KOPT-K1 (cell line): Measurements from ENCODE around the gene CCNYL1.
"Not testable (repeated sequence)": the region's sequence is repeated elsewhere in the genome, so short reads cannot be mapped to it uniquely, and the experiment has no call there.

Experiments
- H3K27ac ChIP-seq: fragments of 200-600 bp; sonication (generic); 2 replicates; pipeline ENCODE4 v1.5.1; 2016; ENCODE audit warnings: antibody characterized with exemption, mild to moderate bottlenecking, low read depth, low read length; ENCODE audit not compliant: poor library complexity, severe bottlenecking
- H3K36me3 ChIP-seq: fragments of 200-600 bp; sonication (generic); 2 replicates; pipeline ENCODE4 v1.5.1; 2017; ENCODE audit warnings: antibody characterized with exemption, mild to moderate bottlenecking, low read length, moderate library complexity; ENCODE audit not compliant: insufficient read depth
- H3K9me3 ChIP-seq: fragments of 200-600 bp; sonication (generic); 2 replicates; pipeline ENCODE4 v1.5.1; 2017; ENCODE audit warnings: antibody characterized with exemption, low read length, mild to moderate bottlenecking; ENCODE audit not compliant: insufficient read depth, poor library complexity, severe bottlenecking

Gene CCNYL1

DNA sequence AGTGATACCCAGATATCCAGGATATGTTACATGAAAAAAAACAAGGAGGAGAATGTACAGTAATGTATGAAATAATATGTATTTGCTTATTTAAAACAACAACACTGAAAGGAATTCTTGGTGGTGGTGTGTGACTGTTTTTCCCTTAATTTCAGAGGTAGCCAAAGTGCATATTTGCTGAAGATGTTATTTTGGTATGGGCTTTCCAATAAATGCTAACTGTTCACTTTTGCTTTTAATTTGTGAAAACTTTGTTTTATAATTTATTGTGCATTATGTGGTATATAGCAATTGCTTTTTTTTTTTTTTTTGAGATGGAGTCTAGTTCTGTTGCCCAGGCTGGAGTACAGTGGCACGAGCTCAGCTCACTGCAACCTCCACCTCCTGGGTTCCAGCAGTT is 7.6 kb downstream of the CCNYL1 start:
- H3K36me3 ChIP-seq = no peaks in the 10 kb centered on the region
- H3K27ac ChIP-seq = no peak overlapping the region
- no peaks in the 10 kb centered on the region for H3K9me3 ChIP-seq

DNA sequence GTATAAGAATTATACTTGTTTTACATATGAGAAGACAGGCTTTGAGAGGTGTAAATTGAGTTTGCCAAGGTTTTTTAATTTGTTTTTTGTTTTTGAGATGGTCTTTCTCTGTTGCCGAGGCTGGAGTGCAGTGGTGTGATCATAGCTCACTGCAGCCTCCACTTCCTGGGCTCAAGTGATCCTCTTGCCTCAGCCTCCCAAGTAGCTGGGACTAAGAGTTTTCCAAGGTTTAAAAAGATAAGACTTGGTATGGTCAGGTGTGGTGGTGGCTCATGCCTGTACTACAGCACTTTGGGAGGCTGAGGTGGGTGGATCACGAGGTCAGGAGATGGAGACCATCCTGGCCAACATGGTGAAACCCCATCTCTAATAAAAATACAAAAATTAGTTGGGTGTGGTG is 8.2 kb downstream of the CCNYL1 start:
- H3K27ac ChIP-seq, H3K36me3 ChIP-seq, H3K9me3 ChIP-seq: not testable (repeated sequence)

DNA sequence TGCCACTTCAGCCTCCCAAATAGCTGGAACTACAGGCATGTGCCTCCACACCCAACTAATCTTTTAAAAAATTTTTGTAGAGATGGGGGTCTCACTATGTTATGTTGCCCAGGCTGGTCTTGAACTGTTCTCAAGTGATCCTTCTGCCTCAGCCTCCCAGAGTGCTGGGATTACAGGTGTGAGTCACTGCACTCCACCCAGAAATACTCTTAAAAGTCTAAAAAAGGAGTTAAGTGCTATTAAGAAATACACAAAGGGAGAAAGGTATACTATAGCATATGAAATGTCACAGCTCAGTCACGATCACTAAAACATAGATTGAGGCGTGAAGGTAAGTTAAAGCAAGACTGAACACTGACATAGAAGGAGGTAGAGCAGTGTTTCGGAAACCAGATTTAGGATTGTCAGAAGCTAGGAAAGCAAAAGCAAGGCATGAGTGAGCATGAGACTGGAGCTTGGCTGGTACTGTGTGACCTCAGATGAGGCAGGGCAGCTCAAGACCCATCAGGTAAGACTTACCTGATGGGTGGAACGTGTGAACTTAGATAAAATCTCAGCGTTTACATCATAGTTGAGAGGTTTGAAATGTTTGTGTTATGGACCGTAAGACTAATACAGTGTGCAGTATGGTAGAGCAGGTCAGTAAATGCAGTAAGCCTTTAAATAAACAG is 9.2 kb downstream of the CCNYL1 start:
- no peaks in the 10 kb centered on the region for H3K9me3 ChIP-seq
- H3K27ac ChIP-seq = no peak overlapping the region
- H3K36me3 ChIP-seq = no peaks in the 10 kb centered on the region

DNA sequence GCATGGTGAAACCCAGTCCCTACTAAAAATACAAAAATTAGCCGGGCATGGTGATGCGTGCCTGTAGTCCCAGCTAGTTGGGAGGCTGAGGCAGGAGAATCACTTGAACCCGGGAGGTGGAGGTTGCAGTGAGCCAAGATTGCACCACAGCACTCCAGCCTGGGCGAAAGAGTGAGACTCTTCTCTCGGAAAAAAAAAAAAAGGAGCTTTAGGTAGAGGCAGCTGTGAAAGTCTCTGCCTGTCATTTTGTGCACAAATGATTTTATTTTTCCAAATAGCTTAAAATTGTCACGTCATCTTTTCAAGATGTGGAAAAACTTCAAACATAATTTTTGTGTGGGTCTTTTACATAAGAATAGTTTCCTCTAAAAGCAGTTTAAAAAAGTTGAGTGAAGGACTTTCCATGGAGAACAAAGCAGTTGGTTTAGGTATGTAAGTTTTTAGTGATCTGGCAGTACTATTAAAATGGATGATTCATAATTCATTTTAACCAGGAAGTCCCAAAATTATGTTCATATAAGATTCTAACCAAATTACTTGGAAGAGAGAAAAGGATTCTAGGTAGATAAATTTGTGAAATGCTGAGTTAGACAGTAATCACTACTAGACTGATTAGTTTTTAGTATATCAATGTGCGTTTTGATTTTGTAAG is 11.5 kb downstream of the CCNYL1 start:
- no peaks in the 10 kb centered on the region for H3K9me3 ChIP-seq
- H3K27ac ChIP-seq = no peak overlapping the region
- no peaks in the 10 kb centered on the region for H3K36me3 ChIP-seq

DNA sequence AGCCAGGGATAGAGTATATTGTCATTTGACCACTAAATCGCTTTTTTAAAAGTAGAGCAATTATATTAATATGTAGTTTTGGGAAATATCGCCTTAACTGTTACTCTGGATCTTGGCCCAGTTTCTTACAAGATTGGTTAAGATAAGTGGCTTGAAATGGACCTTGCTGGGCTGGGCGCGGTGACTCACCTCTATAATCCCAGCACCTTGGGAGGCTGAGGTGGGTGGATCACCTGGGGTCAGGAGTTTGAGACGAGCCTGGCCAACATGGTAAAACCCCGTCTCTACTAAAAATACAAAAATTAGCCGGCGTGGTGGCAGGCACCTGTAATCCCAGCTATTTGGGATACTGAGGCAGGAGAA is 12.0 kb downstream of the CCNYL1 start:
- not testable (repeated sequence) for H3K36me3 ChIP-seq, H3K9me3 ChIP-seq, H3K27ac ChIP-seq

DNA sequence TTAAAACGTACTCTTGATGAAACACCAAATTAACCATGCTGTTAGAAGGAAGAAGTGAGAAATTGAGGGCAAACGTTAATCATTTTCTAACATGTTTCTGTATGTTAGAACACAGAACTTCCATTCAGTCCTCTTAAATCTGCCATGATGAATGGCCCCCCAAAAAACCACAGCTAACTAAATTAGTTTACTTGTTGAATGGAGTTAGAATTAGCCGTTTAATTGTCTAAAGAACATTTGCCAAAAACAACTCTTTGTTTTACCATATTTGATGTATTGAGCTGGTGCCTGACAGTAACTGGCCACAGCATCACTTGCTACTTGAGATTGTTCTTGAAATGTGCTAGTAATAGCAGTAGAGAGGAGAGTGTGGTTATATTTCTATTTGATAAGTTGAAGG is 12.7 kb downstream of the CCNYL1 start:
- Histone ChIP-seq H3K27ac (no peak overlapping the region), H3K36me3 (no peaks in the 10 kb centered on the region), H3K9me3 (no peaks in the 10 kb centered on the region)

DNA sequence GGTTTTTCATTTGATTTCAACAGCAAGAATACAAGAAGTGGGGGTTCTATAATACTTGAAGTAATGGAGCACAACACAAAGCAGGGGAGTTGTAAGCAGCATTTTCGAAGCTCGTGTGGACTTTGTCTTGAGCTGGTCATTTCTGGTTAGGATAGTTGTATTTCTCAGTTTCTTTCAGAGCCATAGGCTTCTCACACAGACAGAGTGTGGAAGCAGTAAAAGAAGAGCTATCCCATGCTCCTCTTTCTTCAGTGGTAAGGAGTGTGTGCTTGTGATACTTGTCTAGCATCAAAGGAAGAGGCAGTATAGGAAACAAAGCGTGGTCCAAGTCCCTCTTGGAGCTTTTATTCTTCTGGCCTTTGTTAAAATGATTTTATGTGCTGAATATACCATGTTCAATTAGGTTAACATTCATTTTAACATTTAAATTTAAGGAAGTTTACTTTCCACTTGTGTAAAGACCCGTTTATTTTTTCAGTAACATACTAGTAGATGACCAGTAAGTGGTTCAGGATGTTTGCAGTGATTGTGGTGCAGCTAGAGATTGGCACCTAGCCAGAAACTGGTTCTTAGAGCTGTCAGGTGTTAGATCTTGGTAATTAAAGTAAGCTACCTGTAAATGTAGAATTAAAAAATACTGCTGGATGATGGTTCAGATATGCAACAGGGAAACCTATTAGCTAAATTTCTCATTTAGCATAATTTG is 14.6 kb downstream of the CCNYL1 start:
- Histone ChIP-seq H3K36me3 (peaks cover 8% of the 10 kb centered on the region), H3K9me3 (no peaks in the 10 kb centered on the region), H3K27ac (no peak overlapping the region)

DNA sequence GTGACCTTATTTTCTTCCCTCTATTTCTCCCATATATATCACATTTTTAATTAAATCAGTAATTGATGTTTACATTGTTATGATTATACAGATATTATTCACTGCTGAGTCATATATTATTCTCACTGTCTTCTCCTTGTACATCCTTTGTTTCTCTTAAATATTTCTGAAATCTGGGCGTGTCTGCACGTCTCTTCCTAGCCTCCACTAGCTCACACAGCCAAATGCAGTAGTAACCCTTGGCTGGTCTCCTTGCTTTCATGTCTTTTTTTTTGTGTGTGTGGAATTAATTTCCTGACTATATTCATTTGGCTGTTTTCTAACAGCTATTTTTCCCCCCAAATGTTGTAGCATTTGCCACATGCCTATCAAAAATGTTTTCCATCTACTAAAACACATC is 15.8 kb downstream of the CCNYL1 start:
- Histone ChIP-seq H3K9me3 (no peaks in the 10 kb centered on the region), H3K27ac (no peak overlapping the region), H3K36me3 (peaks cover 8% of the 10 kb centered on the region)

DNA sequence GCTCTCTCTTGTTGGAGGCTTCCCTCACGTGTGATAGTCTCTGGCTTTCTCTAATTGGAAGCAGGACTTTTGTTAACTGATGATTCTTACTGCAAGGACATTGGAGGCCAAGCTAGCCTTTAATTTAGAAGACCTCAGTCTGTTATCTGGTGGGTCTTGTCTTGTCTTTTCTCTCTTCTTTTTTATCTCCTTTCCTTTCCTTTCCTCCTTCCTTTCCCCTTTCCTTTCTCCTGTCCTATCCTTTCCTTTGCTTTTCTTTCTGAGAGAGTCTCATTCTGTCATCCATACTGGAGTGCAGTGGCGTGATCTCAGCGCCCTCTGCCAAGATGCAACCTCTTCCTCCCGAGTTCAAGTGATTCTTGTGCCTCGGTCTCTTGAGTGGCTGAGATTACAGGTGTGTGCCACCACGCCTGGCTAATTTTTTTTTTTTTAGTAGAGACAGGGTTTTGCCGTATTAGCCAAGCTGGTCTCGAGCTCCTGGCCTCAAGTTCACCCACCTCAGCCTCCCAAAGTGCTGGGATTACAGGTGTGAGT is 18.1 kb downstream of the CCNYL1 start:
- H3K36me3 ChIP-seq = peaks cover 17% of the 10 kb centered on the region
- H3K27ac ChIP-seq = no peak overlapping the region

DNA sequence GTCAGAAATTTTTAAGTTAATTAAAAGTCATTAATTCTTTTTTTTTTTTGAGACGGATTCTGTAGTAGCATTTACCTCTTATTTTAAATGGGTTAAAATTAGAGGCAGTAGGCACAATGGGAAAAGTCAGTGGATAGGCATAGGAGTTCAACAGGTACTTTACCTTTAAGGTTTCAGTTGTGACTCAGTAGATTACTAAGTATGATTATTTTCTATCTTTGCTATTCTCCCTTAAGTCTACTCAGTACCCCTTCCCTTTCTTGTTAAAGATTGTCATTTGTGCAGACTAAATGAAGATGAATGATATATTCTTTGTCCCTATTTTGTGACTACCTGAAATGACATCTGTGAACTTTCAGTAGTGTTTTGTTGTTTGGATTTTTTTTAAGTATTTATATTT is 19.7 kb downstream of the CCNYL1 start:
- peaks cover 17% of the 10 kb centered on the region for H3K36me3 ChIP-seq

More for the DNA sequence above, 18.1 kb downstream of the CCNYL1 start:
- no peaks in the 10 kb centered on the region for H3K9me3 ChIP-seq

DNA sequence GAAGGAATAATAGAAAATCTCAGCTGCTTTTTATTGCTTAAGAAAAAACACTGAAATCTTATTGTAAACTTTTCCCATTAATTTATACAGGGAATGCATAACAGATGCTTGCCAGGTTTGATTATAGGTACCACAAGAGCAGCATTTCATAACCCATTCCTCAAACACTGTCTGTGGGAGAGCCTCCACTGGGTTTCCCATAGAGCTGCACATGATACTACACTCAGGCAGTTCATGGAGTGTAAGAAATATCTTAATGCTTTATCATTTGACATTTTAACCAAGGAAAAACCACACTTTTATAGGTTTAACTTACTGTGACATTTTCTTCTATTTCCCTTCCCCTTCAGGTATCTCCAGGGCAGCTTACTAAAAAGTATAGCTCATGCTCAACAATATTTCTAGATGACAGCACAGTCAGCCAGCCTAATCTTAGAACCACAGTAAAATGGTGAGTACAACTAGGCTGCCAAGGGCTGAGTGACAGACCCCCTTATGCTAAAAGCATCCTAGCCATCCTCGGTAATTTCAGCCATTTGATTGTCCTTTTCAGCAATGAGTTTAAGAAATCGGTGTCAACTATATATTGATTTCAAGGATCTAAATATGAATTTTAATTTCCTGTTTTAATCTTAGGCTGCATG is 22.3 kb downstream of the CCNYL1 start:
- Histone ChIP-seq H3K36me3 (peaks cover 17% of the 10 kb centered on the region), H3K9me3 (no peaks in the 10 kb centered on the region), H3K27ac (no peak overlapping the region)

More for the DNA sequence above, 19.7 kb downstream of the CCNYL1 start:
- H3K27ac ChIP-seq = no peak overlapping the region
- H3K9me3 ChIP-seq = no peaks in the 10 kb centered on the region

DNA sequence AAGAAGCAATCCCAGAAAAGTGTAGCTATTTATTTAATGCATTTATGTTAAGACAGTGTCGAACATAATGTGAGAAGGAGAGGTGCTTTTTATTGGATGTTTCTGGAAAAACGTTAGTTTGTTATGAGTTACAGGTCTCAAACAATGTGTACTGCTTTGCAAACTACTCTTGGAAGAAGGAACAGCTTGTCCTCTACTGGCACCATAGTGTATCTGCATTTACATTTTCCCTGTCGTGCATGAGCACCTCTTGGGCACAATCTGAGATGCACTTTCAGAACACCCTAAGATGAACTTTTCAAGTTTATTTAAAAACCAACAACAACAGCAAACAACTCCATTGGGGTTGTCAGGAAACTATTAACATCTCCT is 22.8 kb downstream of the CCNYL1 start:
- Histone ChIP-seq H3K9me3 (no peaks in the 10 kb centered on the region), H3K36me3 (peaks cover 17% of the 10 kb centered on the region), H3K27ac (no peak overlapping the region)

DNA sequence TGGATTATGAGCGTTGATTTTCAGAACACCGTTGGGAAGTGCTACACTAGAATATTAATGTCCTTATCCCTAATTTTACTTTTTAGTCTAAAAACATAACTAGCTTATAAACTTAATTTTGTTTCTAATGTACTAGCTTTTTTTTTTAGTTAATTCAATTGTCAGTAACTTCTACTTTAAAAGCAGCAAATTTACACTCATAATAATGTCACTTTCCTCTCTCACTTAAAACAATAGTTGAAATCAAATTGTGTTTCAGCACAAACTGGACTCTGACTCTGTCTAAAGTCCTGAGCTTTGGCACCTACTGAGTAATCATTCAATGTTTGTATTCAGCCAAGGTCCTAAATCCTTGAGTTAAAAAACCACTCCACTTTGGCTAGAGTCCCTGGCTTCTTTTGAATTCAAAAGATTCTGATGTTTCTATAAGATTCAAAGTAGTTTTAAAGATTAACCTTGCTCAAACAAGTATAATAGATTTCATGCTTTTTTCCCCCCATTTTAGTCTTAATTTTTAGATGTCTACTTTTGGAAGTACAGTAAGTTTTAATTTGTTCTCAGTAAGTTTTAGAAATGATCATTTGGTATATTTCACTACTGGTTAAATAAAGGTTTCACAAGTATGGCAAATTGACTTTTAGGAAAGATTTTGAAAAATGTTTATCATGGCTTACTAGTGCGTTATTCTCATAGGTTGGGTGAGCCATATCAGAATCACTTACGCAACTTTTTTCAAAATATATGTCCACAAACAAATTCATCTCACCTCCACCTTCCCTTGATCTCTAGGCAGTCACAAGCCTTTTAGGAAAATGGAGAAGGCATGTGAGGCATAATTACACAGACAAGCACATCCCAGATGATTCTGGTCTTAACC is 23.4 kb downstream of the CCNYL1 start:
- no peaks in the 10 kb centered on the region for H3K9me3 ChIP-seq
- H3K36me3 ChIP-seq = peaks cover 14% of the 10 kb centered on the region
- no peak overlapping the region for H3K27ac ChIP-seq

DNA sequence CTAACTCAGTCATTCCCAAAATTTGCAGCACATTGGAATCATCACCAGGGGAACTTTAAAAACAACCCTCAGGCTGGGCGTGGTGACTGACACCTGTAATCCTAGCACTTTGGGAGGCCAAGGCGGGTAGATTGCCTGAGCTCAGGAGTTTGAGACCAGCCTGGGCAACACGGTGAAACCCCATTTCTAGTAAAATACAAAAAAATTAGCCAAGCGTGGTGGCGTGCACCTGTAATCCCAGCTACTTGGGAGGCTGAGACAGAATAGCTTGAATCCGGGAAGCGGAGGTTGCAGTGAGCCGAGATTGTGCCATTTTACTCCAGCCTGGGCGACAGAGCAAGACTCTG is 24.0 kb downstream of the CCNYL1 start:
- H3K27ac ChIP-seq, H3K36me3 ChIP-seq, H3K9me3 ChIP-seq: not testable (repeated sequence)
